Smooth muscle cell (in vitro differentiated cells): Measurements from ENCODE around the gene POLR1C. TPM values are rescaled to one million over a fixed set of nuclear protein-coding genes. Genes with fewer than 3 reads are reported as not detected.

Source experiments
- DNase-seq: peaks from one replicate; lab custom pipeline; 2025; ENCODE audit not compliant: unreplicated experiment; lab: John Stamatoyannopoulos, UW
- H2AFZ ChIP-seq: fragments of 200-600 bp; sonication (generic); 2 replicates; pipeline ENCODE4 v1.6.0; 2016; ENCODE audit warnings: antibody characterized with exemption, low read depth, mild to moderate bottlenecking
- H3F3A ChIP-seq: fragments of 200-600 bp; sonication (generic); 2 replicates; pipeline ENCODE4 v1.6.0; 2017; ENCODE audit warnings: antibody characterized with exemption, low read depth
- H3K27ac ChIP-seq: fragments of 200-600 bp; sonication (generic); 2 replicates; pipeline ENCODE4 v1.5.1; 2016; ENCODE audit warnings: low read depth, mild to moderate bottlenecking
- H3K27me3 ChIP-seq: fragments of 200-600 bp; sonication (generic); 2 replicates; pipeline ENCODE4 v1.6.1; 2016; ENCODE audit warnings: low read depth, mild to moderate bottlenecking
- H3K36me3 ChIP-seq: fragments of 200-600 bp; sonication (generic); 2 replicates; pipeline ENCODE4 v1.5.1; 2016; ENCODE audit warnings: low read depth
- H3K4me1 ChIP-seq: fragments of 200-600 bp; sonication (generic); 2 replicates; pipeline ENCODE4 v1.5.1; 2016; ENCODE audit warnings: low read depth
- H3K4me2 ChIP-seq: fragments of 200-600 bp; sonication (generic); 2 replicates; pipeline ENCODE4 v1.6.0; 2016; ENCODE audit warnings: mild to moderate bottlenecking
- H3K4me3 ChIP-seq: fragments of 200-600 bp; sonication (generic); 2 replicates; pipeline ENCODE4 v1.5.1; 2016; ENCODE audit warnings: mild to moderate bottlenecking
- H3K79me2 ChIP-seq: fragments of 200-600 bp; sonication (generic); 2 replicates; pipeline ENCODE4 v1.6.0; 2016; ENCODE audit warnings: low read depth, mild to moderate bottlenecking
- H3K9ac ChIP-seq: fragments of 200-600 bp; sonication (generic); 2 replicates; pipeline ENCODE4 v1.6.0; 2016; ENCODE audit warnings: low read depth
- H3K9me3 ChIP-seq: fragments of 200-600 bp; sonication (generic); replicated peaks from 2 replicates; pipeline ENCODE4 v1.5.1; 2016; ENCODE audit warnings: low read depth
- H4K20me1 ChIP-seq: fragments of 200-600 bp; sonication (generic); 2 replicates; pipeline ENCODE4 v1.6.0; 2016; ENCODE audit warnings: low read depth
- CTCF ChIP-seq: fragments of 200-600 bp; sonication (generic); IDR thresholded peaks from 2 replicates; pipeline ENCODE4 v1.5.1; 2017; ENCODE audit warnings: borderline replicate concordance, mild to moderate bottlenecking, antibody characterized with exemption; ENCODE audit not compliant: insufficient read depth, poor library complexity, severe bottlenecking
- WGBS: methylation state at CpG from one replicate; pipeline ENCODE4 v1.1.7; 2016; ENCODE audit warnings: low lambda C conversion rate; 5-methylcytosine and 5-hydroxymethylcytosine counted together
- polyA plus RNA-seq: library from polyadenylated mRNA; unstranded; fragments of >200 nt; fragmentation: Nextera tagmentation; extraction: Ambion mirVana; gene quantifications from 2 replicates; pipeline ENCODE4 v1.2.1, GENCODE V29; 2016
- small RNA-seq: library from RNA; depleted of rRNA; stranded (forward); fragments of <200 nt; gene quantifications from one replicate; pipeline ENCODE3, GENCODE V24; 2014
- total RNA-seq: library from RNA; depleted of rRNA; stranded (reverse); fragments of >200 nt; gene quantifications from 2 replicates; pipeline ENCODE4 v1.2.3, GENCODE V29; 2014

The POLR1C gene
- total and polyA plus RNA-seq, 2 experiments from 2014 or later = 21.0 to 27.0 TPM

- no peaks in the 10 kb centered on the region for H3F3A ChIP-seq
- H3K36me3 ChIP-seq = peaks cover 59% of the 10 kb centered on the region
- H3K4me2 ChIP-seq = no peak overlapping the region
- DNase-seq = no peak
- H3K4me3 ChIP-seq = no peak overlapping the region
- H3K9me3 ChIP-seq = no peaks in the 10 kb centered on the region
- no peak overlapping the region for H3K27ac ChIP-seq
- H3K4me1 ChIP-seq = no peaks in the 10 kb centered on the region
- no peak for TF ChIP-seq CTCF
- H2AFZ ChIP-seq = no peak overlapping the region
- no peaks in the 10 kb centered on the region for H3K27me3 ChIP-seq
- H3K9ac ChIP-seq = no peak overlapping the region
- no peaks in the 10 kb centered on the region for H3K79me2 ChIP-seq
- H4K20me1 ChIP-seq = no peaks in the 10 kb centered on the region
Observed at GRCh38 chr6:43559328-43559727, 42.4 kb downstream of the POLR1C start.

- Histone ChIP-seq H3K36me3 (peaks cover 10% of the 10 kb centered on the region), H3K4me3 (no peak overlapping the region), H4K20me1 (no peaks in the 10 kb centered on the region), H3K79me2 (peaks cover 19% of the 10 kb centered on the region), H3K4me2 (no peak overlapping the region), H2AFZ (no peak overlapping the region), H3K4me1 (peaks cover 12% of the 10 kb centered on the region), H3K27ac (peak overlapping the region; percentile 61), H3K9me3 (no peaks in the 10 kb centered on the region), H3F3A (no peaks in the 10 kb centered on the region), H3K27me3 (no peaks in the 10 kb centered on the region), H3K9ac (no peak overlapping the region)
- 84% methylated on average over 5 of the region's 5 CpGs for WGBS
- DNase-seq = no peak
- TF ChIP-seq CTCF = no peak
Observed at GRCh38 chr6:43570876-43571441, 54.1 kb downstream of the POLR1C start.

Small RNA genes within 50 kb of the gene (small RNA-seq; reads per million reads assigned to genes)
- gene RF00426 = not detected
- not detected for gene RNU6-1113P

Other genes with a start within 250 kb of the POLR1C start
- gene SLC22A7, start 218.8 kb upstream of the POLR1C start, total RNA-seq = not detected in 2 replicates
- gene SLC22A7, start 218.8 kb upstream of the POLR1C start, polyA plus RNA-seq = not detected in 2 replicates
- not detected in 2 replicates for gene CRIP3, start 208.3 kb upstream of the POLR1C start, total RNA-seq
- gene CRIP3, start 208.3 kb upstream of the POLR1C start, polyA plus RNA-seq = 0.44 TPM in 1 of 2 replicates, not detected in the other
- 13.8 and 14.7 TPM in 2 replicates for gene ZNF318, start 147.4 kb upstream of the POLR1C start, total RNA-seq
- 5.8 and 6.7 TPM in 2 replicates for gene ZNF318, start 147.4 kb upstream of the POLR1C start, polyA plus RNA-seq
- gene ABCC10, start 89.5 kb upstream of the POLR1C start, total RNA-seq = 11.2 and 12.5 TPM in 2 replicates
- 17.8 and 35.0 TPM in 2 replicates for gene ABCC10, start 89.5 kb upstream of the POLR1C start, polyA plus RNA-seq
- 0.27 and 2.0 TPM in 2 replicates for gene DLK2, start 61.5 kb upstream of the POLR1C start, total RNA-seq
- 3.7 and 3.8 TPM in 2 replicates for gene DLK2, start 61.5 kb upstream of the POLR1C start, polyA plus RNA-seq
- gene TJAP1, start 39.5 kb upstream of the POLR1C start, total RNA-seq = 9.3 and 25.5 TPM in 2 replicates
- 13.5 and 15.3 TPM in 2 replicates for gene TJAP1, start 39.5 kb upstream of the POLR1C start, polyA plus RNA-seq
- gene LRRC73, start 6.7 kb upstream of the POLR1C start, total RNA-seq = 0.09 and 2.1 TPM in 2 replicates
- gene LRRC73, start 6.7 kb upstream of the POLR1C start, polyA plus RNA-seq = 1.8 and 2.2 TPM in 2 replicates
- 145 and 199 TPM in 2 replicates for gene YIPF3, start 163 bp upstream of the POLR1C start, total RNA-seq
- 181 and 182 TPM in 2 replicates for gene YIPF3, start 163 bp upstream of the POLR1C start, polyA plus RNA-seq
- 20.0 and 31.9 TPM in 2 replicates for gene XPO5, start 58.9 kb downstream of the POLR1C start, total RNA-seq
- gene XPO5, start 58.9 kb downstream of the POLR1C start, polyA plus RNA-seq = 10.9 and 11.7 TPM in 2 replicates
- 13.3 and 16.8 TPM in 2 replicates for gene POLH, start 59.1 kb downstream of the POLR1C start, total RNA-seq
- gene POLH, start 59.1 kb downstream of the POLR1C start, polyA plus RNA-seq = 8.4 and 18.2 TPM in 2 replicates
- 53.7 and 56.0 TPM in 2 replicates for gene GTPBP2, start 112.2 kb downstream of the POLR1C start, total RNA-seq
- gene GTPBP2, start 112.2 kb downstream of the POLR1C start, polyA plus RNA-seq = 18.3 and 23.4 TPM in 2 replicates
- 50.3 and 53.1 TPM in 2 replicates for gene MAD2L1BP, start 118.8 kb downstream of the POLR1C start, total RNA-seq
- 40.3 and 42.0 TPM in 2 replicates for gene MAD2L1BP, start 118.8 kb downstream of the POLR1C start, polyA plus RNA-seq
- 0.76 and 1.9 TPM in 2 replicates for gene RSPH9, start 127.9 kb downstream of the POLR1C start, total RNA-seq
- gene RSPH9, start 127.9 kb downstream of the POLR1C start, polyA plus RNA-seq = 2.5 and 3.4 TPM in 2 replicates
- 30.9 and 40.4 TPM in 2 replicates for gene MRPS18A, start 170.7 kb downstream of the POLR1C start, total RNA-seq
- 59.9 and 73.7 TPM in 2 replicates for gene MRPS18A, start 170.7 kb downstream of the POLR1C start, polyA plus RNA-seq